Endothelial cell of umbilical vein (primary cell): ENCODE measurements around the gene PUS3. TPM values are rescaled to one million over a fixed set of nuclear protein-coding genes. Genes with fewer than 3 reads are reported as not detected.

Experiments used
- BruUV-seq: library from RNA; stranded (reverse); fragments of 400-500 nt; replicated peaks from 2 replicates; lab custom pipeline; 2021; lab: Mats Ljungman, UMichigan
- CTCF ChIA-PET: fragments of 300-600, 350-600 bp; sonication (Branson Sonifier 250); formaldehyde crosslinking; loops from one replicate; lab custom pipeline; 2021; ENCODE audit warnings: antibody characterized with exemption, inconsistent platforms; lab: Charles Lee
- POLR2A ChIA-PET: fragments of 300-600, 350-600 bp; sonication (Branson Sonifier 250); formaldehyde crosslinking; loops from one replicate; lab custom pipeline; 2021; ENCODE audit warnings: antibody characterized with exemption, inconsistent platforms; lab: Charles Lee
- DNase-seq: peaks from one replicate; pipeline ENCODE4 v3.0.0-alpha.2; 2011; ENCODE audit warnings: low read depth, low spot score
- FAIRE-seq: peaks from 2 replicates; lab custom pipeline; 2011; peaks lifted over from hg19 to GRCh38; lab: Jason Lieb, UNC
- H2AFZ ChIP-seq: 2 replicates; pipeline ENCODE4 v1.6.0; 2012; ENCODE audit warnings: low read depth, low read length, control low read depth, inconsistent platforms
- H3K27ac ChIP-seq: 2 replicates; pipeline ENCODE4 v1.5.1; 2011; ENCODE audit warnings: low read depth, mild to moderate bottlenecking, control low read depth, low read length, moderate library complexity; ENCODE audit not compliant: insufficient read depth
- H3K27me3 ChIP-seq, 2 experiments: 2 replicates each; pipeline versions ENCODE4 v1.6.0 to v1.6.1; 2011; ENCODE audit warnings: low read length in 2 of 2, mixed read lengths in 1 of 2; ENCODE audit not compliant: control insufficient read depth in 2 of 2, insufficient read depth in 2 of 2
- H3K36me3 ChIP-seq, 2 experiments: 2 replicates in 1 of 2; 3 replicates in 1 of 2; pipeline ENCODE4 v1.5.1; 2011; ENCODE audit warnings: low read length in 2 of 2, mild to moderate bottlenecking in 1 of 2, moderate library complexity in 1 of 2; ENCODE audit not compliant: control insufficient read depth in 2 of 2, insufficient read depth in 2 of 2; ENCODE audit errors: extremely low read depth in 1 of 2
- H3K4me1 ChIP-seq: 3 replicates; pipeline ENCODE4 v1.5.1; 2011; ENCODE audit warnings: mild to moderate bottlenecking, low read length; ENCODE audit not compliant: control insufficient read depth, insufficient read depth; ENCODE audit errors: extremely low read depth
- H3K4me2 ChIP-seq: 2 replicates; pipeline ENCODE4 v1.6.1; 2011; ENCODE audit warnings: low read length, control low read depth, mixed read lengths; ENCODE audit not compliant: insufficient read depth
- H3K4me3 ChIP-seq, 3 experiments: fragments of 200-600 bp in 1 of 3; sonication (generic), shearing (Covaris generic) in 1 of 3; replicated peaks in 1 of 3; 2 replicates each; pipeline ENCODE4 v1.5.1; 2011 to 2016; ENCODE audit warnings: control low read depth in 3 of 3, low read length in 3 of 3, mild to moderate bottlenecking in 2 of 3, inconsistent platforms in 1 of 3, low read depth in 1 of 3, moderate library complexity in 1 of 3; ENCODE audit not compliant: insufficient read depth in 1 of 3
- H3K79me2 ChIP-seq: 2 replicates; pipeline ENCODE4 v1.6.0; 2012; ENCODE audit warnings: low read length, inconsistent platforms; ENCODE audit not compliant: control insufficient read depth, insufficient read depth
- H3K9ac ChIP-seq: replicated peaks from 2 replicates; pipeline ENCODE3; 2011; ENCODE audit warnings: low read length, control low read depth; ENCODE audit not compliant: insufficient read depth; ENCODE audit errors: extremely low read depth
- H3K9me1 ChIP-seq: replicated peaks from 3 replicates; pipeline ENCODE4 v1.6.0; 2011; ENCODE audit warnings: mild to moderate bottlenecking, low read length; ENCODE audit not compliant: control insufficient read depth, insufficient read depth; ENCODE audit errors: extremely low read depth
- H3K9me3 ChIP-seq: replicated peaks from 2 replicates; pipeline ENCODE4 v1.5.1; 2012; ENCODE audit warnings: low read length, inconsistent platforms; ENCODE audit not compliant: control insufficient read depth, insufficient read depth
- H4K20me1 ChIP-seq: replicated peaks from 2 replicates; pipeline ENCODE3; 2011; ENCODE audit warnings: mild to moderate bottlenecking, low read length; ENCODE audit not compliant: control insufficient read depth, insufficient read depth; ENCODE audit errors: extremely low read depth
- CTCF ChIP-seq, 2 donors: IDR thresholded peaks; 1 replicate in 1 of 2; 2 replicates in 1 of 2; pipeline ENCODE4 v1.5.1; 2011; ENCODE audit warnings: low read length in 2 of 2, mild to moderate bottlenecking in 2 of 2, moderate library complexity in 2 of 2, control low read depth in 1 of 2, inconsistent platforms in 1 of 2, low read depth in 1 of 2; ENCODE audit not compliant: insufficient read depth in 1 of 2; ENCODE audit errors: extremely low read depth in 1 of 2
- EZH2 ChIP-seq: IDR thresholded peaks from 2 replicates; pipeline ENCODE4 v1.6.1; 2012; ENCODE audit warnings: borderline replicate concordance, low read depth, mild to moderate bottlenecking, moderate library complexity, low read length, inconsistent platforms; ENCODE audit not compliant: severe bottlenecking
- FOS ChIP-seq: IDR thresholded peaks from 2 replicates; pipeline ENCODE4 v1.6.1; 2011; ENCODE audit warnings: mild to moderate bottlenecking, low read length, moderate library complexity, borderline replicate concordance; ENCODE audit not compliant: insufficient read depth
- GATA2 ChIP-seq: IDR thresholded peaks from 2 replicates; pipeline ENCODE4 v1.7.0; 2011; ENCODE audit warnings: low read depth, mild to moderate bottlenecking, moderate library complexity, mixed read lengths, low read length; ENCODE audit not compliant: insufficient read length, insufficient read depth
- JUN ChIP-seq: IDR thresholded peaks from 2 replicates; pipeline ENCODE4 v1.6.1; 2011; ENCODE audit warnings: borderline replicate concordance, low read depth; ENCODE audit not compliant: insufficient read length, insufficient read depth
- MAX ChIP-seq: IDR thresholded peaks from 2 replicates; pipeline ENCODE4 v1.6.1; 2011; ENCODE audit not compliant: insufficient read depth, insufficient read length
- MYC ChIP-seq: IDR thresholded peaks from one replicate; pipeline ENCODE4 v1.6.1; 2011; ENCODE audit warnings: mild to moderate bottlenecking, low read depth, low read length
- POLR2A ChIP-seq: IDR thresholded peaks from 2 replicates; pipeline ENCODE4 v1.6.1; 2012; ENCODE audit warnings: low read depth, mild to moderate bottlenecking, control low read depth, low read length
- POLR2AphosphoS5 ChIP-seq: IDR thresholded peaks from 2 replicates; pipeline ENCODE4 v1.6.1; 2012; ENCODE audit warnings: low read depth, mild to moderate bottlenecking, control low read depth, low read length, moderate library complexity; ENCODE audit not compliant: insufficient read depth
- dilution Hi-C: fragments of 300-500 bp; cut with MboI; formaldehyde crosslinking; loops from one replicate; pipeline ENCODE4 v1.15.0; 2019; ENCODE audit warnings: low sequenced_read_pairs; ENCODE audit not compliant: extremely low pct_ligation_motif_present
- intact Hi-C: fragments of 100-400 bp; cut with micrococcal nuclease; formaldehyde crosslinking; loops from one replicate; pipeline ENCODE4 v1.10.0; 2022
- polyA plus RNA-seq, 4 experiments: library from polyadenylated mRNA; depleted of rRNA in 3 of 4; stranded (reverse) in 3 of 4; unstranded in 1 of 4; fragments of >200 nt; gene quantifications; 2 replicates each; pipeline versions ENCODE4 v1.2.1 to v1.2.3, GENCODE V29; 2011 to 2012; ENCODE audit warnings: missing spikeins in 1 of 4
- total RNA-seq: library from RNA; stranded (reverse); gene quantifications from 2 replicates; pipeline ENCODE4 v1.2.3, GENCODE V29; 2021

The PUS3 gene
- total and polyA plus RNA-seq, 2 donors (not counting 3 experiments of a cell fraction or from before 2014, with no cell fraction given) = 5.1 to 10.3 TPM

GRCh38 chr11:125945797-125946520 lies 43.0 kb upstream of the PUS3 start, which contains the start of gene VSIG10L2:
Gene VSIG10L2, plus strand, starts transcription at chr11:125946044. Its CDS starts 12 bp downstream, at chr11:125946056.
- H3K27me3 ChIP-seq = no peaks in the 10 kb centered on the region
- dilution Hi-C loops = no loop called here
- FAIRE-seq (no peak), DNase-seq (no peak)
- H3K79me2 ChIP-seq = no peaks in the 10 kb centered on the region
- H3K9me1 ChIP-seq = no peaks in the 10 kb centered on the region
- H3K4me1 ChIP-seq = no peaks in the 10 kb centered on the region
- no peaks in the 10 kb centered on the region for H4K20me1 ChIP-seq
- H2AFZ ChIP-seq = no peak within 1 kb of the TSS
- H3K27ac ChIP-seq = no peak within 1 kb of the TSS
- H3K36me3 ChIP-seq = no peaks in the 10 kb centered on the region
- POLR2A ChIA-PET = no interaction called here
- H3K9ac ChIP-seq = no peak within 1 kb of the TSS
- intact Hi-C loops = no loop called here
- no peak for TF ChIP-seq MYC
- H3K9me3 ChIP-seq = no peaks in the 10 kb centered on the region
- no peak within 1 kb of the TSS for H3K4me3 ChIP-seq
- no TSS peak for BruUV-seq
- CTCF ChIA-PET = interaction anchor here (10.5 kb wide), 1 partner anchor 247 kb away, joined by 147 read pairs; no protein-coding TSS in a partner anchor
- no peak within 1 kb of the TSS for H3K4me2 ChIP-seq

GRCh38 chr11:125945011-125945796 lies 42.2 kb upstream of the PUS3 start:
- no peak for TF ChIP-seq MAX
- TF ChIP-seq JUN = no peak
- no peak for TF ChIP-seq EZH2
- no peak for TF ChIP-seq POLR2AphosphoS5
- no peak for TF ChIP-seq GATA2
- TF ChIP-seq FOS = no peak
- no peak for TF ChIP-seq POLR2A
- no peak for TF ChIP-seq CTCF (IDR thresholded peaks at IDR 0.05; ENCODE audit: extremely low read depth in 1 of 2, insufficient read depth in 1 of 2, low read depth in 1 of 2, low read length in 2 of 2)
- no peak for TF ChIP-seq MYC
- Histone ChIP-seq H3K4me3 (no peak overlapping the region), H2AFZ (no peak overlapping the region), H3K36me3 (no peaks in the 10 kb centered on the region), H3K9me1 (no peaks in the 10 kb centered on the region), H3K9ac (no peak overlapping the region), H3K4me1 (no peaks in the 10 kb centered on the region), H3K27me3 (no peaks in the 10 kb centered on the region), H3K9me3 (no peaks in the 10 kb centered on the region), H4K20me1 (no peaks in the 10 kb centered on the region), H3K27ac (no peak overlapping the region), H3K4me2 (no peak overlapping the region), H3K79me2 (no peaks in the 10 kb centered on the region)
- BruUV-seq = no TSS peak
- FAIRE-seq (no peak), DNase-seq (no peak)
- POLR2A ChIA-PET = no interaction called here
- intact Hi-C loops = no loop called here
- dilution Hi-C loops = no loop called here
- CTCF ChIA-PET = interaction anchor here (10.5 kb wide), 1 partner anchor 247 kb away, joined by 147 read pairs; no protein-coding TSS in a partner anchor
